Measurements from ENCODE around the gene RFTN1.

- TF ChIP-seq BCL3 (IDR thresholded peaks at IDR 0.05) (no peak), SREBF2 (IDR thresholded peaks at IDR 0.05) (no peak), JUN (IDR thresholded peaks at IDR 0.05) (no peak)
Observed at GRCh38 chr3:16484216-16484615, 29.3 kb downstream of the RFTN1 start.
